Measurements from ENCODE around the gene ITGA8. TPM values are rescaled to one million over a fixed set of nuclear protein-coding genes. Genes with fewer than 3 reads are reported as not detected.

ITGA8 gene
- total RNA-seq, 2 donors from 2014 or later, result not detected

GRCh38 chr10:15744217-15744865 lies 24.6 kb upstream of the ITGA8 start:
- DNase-seq (peak; percentile 45 to 51), ATAC-seq (replicated peaks in 1 of 2) (peak in 1 of 2 donors; percentile 48)
- Mint-ChIP-seq H3K27me3 (ENCODE audit: low read depth) (peaks cover 5% of the 10 kb centered on the region), H3K9me3 (no peaks in the 10 kb centered on the region), H3K4me1 (ENCODE audit: low read depth) (no peaks in the 10 kb centered on the region), H3K36me3 (ENCODE audit: insufficient read depth in 2 of 2) (no peaks in the 10 kb centered on the region), H3K27ac (no peak overlapping the region), H3K4me3 (no peak overlapping the region)

DNA sequence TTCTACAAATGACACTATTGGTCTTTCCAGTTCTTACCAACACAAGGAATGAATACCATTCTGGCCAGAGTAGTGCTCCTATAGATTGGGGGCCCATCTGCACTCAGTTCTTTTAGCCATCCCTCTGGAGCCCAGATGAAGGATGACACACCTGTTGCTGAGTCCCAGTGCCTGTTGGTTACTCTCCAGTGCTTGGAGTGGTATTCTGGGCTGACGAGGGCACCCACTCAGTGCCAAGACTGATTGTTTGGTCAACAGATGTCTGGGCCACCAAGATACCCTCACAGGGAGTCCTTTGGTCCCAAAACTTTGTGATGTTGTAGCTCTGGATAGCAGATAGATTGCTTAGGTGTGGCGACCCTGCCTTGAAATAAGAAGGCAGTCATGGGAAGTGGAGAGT lies 23.7 kb upstream of the ITGA8 start:
- H3K27ac Mint-ChIP-seq, result no peak overlapping the region
- no peak overlapping the region for H3K4me3 Mint-ChIP-seq
- H3K27me3 Mint-ChIP-seq (ENCODE audit: low read depth), result peaks cover 5% of the 10 kb centered on the region
- H3K9me3 Mint-ChIP-seq, result no peaks in the 10 kb centered on the region
- no peaks in the 10 kb centered on the region for H3K36me3 Mint-ChIP-seq (ENCODE audit: insufficient read depth in 2 of 2)
- ATAC-seq (replicated peaks in 1 of 2) (no peak), DNase-seq (no peak)
- no peaks in the 10 kb centered on the region for H3K4me1 Mint-ChIP-seq (ENCODE audit: low read depth)

GRCh38 chr10:15742836-15743235 lies 23.1 kb upstream of the ITGA8 start:
- ATAC-seq (replicated peaks in 1 of 2) (no peak), DNase-seq (no peak)
- H3K36me3 Mint-ChIP-seq (ENCODE audit: insufficient read depth in 2 of 2), result no peaks in the 10 kb centered on the region
- no peaks in the 10 kb centered on the region for H3K4me1 Mint-ChIP-seq (ENCODE audit: low read depth)
- no peak overlapping the region for H3K4me3 Mint-ChIP-seq
- peaks cover 5% of the 10 kb centered on the region for H3K27me3 Mint-ChIP-seq (ENCODE audit: low read depth)
- no peak overlapping the region for H3K27ac Mint-ChIP-seq
- no peaks in the 10 kb centered on the region for H3K9me3 Mint-ChIP-seq

- Mint-ChIP-seq H3K27me3 (ENCODE audit: low read depth) (peaks cover 5% of the 10 kb centered on the region), H3K4me3 (no peak overlapping the region), H3K9me3 (no peaks in the 10 kb centered on the region), H3K36me3 (ENCODE audit: insufficient read depth in 2 of 2) (no peaks in the 10 kb centered on the region), H3K27ac (no peak overlapping the region), H3K4me1 (ENCODE audit: low read depth) (no peaks in the 10 kb centered on the region)
- DNase-seq (no peak), ATAC-seq (replicated peaks in 1 of 2) (no peak)
Observed at GRCh38 chr10:15742102-15742501, 22.4 kb upstream of the ITGA8 start.

DNA sequence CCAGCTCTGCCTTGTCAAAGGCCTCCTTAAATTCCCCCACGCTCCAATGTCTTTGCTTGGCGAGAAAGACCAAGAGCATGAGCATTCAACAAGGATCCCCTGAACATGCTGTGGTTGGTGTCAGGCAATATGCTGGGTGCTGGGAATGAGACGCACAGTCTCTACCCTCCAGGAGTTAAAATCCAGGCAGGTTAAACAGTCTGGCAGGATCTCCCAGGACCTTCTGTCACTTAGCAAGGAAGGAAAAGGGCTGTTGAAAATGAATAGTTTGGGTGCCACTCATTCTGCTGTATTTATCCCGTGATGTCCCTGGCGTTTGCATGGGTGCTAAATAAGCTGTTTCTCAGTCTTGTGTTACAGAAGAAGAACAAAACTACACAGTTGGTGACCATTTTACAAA lies 21.9 kb upstream of the ITGA8 start:
- DNase-seq, result no peak
- no peak for ATAC-seq (replicated peaks in 1 of 2)
- no peak overlapping the region for H3K27ac Mint-ChIP-seq
- no peak overlapping the region for H3K4me3 Mint-ChIP-seq
- H3K4me1 Mint-ChIP-seq (ENCODE audit: low read depth), result no peaks in the 10 kb centered on the region
- H3K27me3 Mint-ChIP-seq (ENCODE audit: low read depth), result peaks cover 5% of the 10 kb centered on the region
- H3K36me3 Mint-ChIP-seq (ENCODE audit: insufficient read depth in 2 of 2), result no peaks in the 10 kb centered on the region
- H3K9me3 Mint-ChIP-seq, result no peaks in the 10 kb centered on the region

- Mint-ChIP-seq H3K36me3 (ENCODE audit: insufficient read depth in 2 of 2) (no peaks in the 10 kb centered on the region), H3K4me1 (ENCODE audit: low read depth) (no peaks in the 10 kb centered on the region), H3K27ac (no peak overlapping the region), H3K4me3 (no peak overlapping the region), H3K27me3 (ENCODE audit: low read depth) (peaks cover 5% of the 10 kb centered on the region), H3K9me3 (no peaks in the 10 kb centered on the region)
- ATAC-seq (replicated peaks in 1 of 2) (no peak), DNase-seq (no peak)
Observed at GRCh38 chr10:15740261-15740660, 20.5 kb upstream of the ITGA8 start.

DNA sequence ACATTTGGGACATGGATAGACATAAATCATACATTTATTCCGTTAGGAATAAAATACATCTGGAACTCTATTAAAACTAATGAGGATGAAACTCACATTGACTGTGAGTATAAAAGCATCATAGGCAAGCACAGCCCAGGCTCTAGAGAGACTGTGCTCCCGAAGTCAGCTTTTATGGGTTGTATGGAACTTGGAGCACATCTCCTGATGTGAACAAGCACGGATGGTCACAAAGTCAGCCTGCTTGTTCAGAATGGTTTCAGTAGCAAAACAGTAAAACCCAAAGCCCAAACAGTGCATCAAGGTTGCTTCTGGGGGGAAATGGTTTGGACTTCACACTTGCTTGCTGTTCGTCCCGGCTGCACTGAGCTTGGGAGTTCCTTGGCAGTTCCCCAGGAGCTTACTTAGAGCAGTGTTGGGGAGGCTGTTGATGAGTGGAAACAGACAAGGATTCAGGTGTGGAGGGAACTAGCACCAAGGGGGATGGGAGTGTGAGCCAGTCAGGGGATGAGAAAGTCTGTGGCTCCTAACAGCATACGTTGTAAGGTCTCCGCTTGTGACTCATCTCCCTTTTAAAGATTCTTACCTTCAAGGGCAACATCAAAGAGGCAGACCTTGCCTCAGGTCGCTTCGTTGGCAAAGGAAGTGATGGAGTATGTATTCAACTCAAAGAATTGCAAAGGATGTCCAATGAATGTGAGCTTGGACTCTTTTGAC lies 19.7 kb upstream of the ITGA8 start:
- Mint-ChIP-seq H3K27ac (no peak overlapping the region), H3K4me3 (no peak overlapping the region), H3K4me1 (ENCODE audit: low read depth) (no peaks in the 10 kb centered on the region), H3K27me3 (ENCODE audit: low read depth) (peaks cover 5% of the 10 kb centered on the region), H3K9me3 (no peaks in the 10 kb centered on the region), H3K36me3 (ENCODE audit: insufficient read depth in 2 of 2) (no peaks in the 10 kb centered on the region)
- DNase-seq (no peak), ATAC-seq (replicated peaks in 1 of 2) (no peak)

DNA sequence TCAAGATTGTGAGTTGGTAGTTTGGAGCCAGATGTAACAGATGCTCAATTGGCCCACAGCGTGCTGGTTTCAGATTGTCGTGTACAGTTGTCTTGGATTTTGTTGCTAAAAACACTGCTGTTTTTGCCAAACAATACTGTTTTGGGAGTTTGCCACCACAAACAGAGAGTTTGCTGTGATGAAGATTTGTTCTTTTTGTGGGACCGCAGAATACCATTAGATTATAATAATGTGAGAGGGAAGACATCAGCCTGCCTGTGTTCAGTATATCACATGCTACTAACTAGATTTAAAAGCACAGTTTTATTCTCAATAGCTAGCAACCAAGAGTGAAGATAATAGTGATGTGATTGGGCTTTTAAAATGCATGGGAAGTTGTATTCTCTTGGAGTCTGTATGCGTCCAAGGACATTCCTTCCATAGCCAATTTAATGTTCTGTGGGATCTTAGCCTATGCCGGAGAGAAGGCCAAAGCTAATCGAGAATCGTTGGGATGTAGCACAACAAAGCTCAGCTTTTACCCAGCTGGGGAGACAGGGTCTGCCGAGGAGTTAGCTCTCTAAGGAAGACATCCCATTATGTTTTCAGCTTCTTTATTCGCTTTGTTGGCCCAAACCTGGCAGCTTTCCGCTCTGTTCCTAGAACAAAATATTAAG lies 18.7 kb upstream of the ITGA8 start:
- no peaks in the 10 kb centered on the region for H3K9me3 Mint-ChIP-seq
- H3K27ac Mint-ChIP-seq, result no peak overlapping the region
- DNase-seq (no peak), ATAC-seq (replicated peaks in 1 of 2) (no peak)
- H3K4me3 Mint-ChIP-seq, result no peak overlapping the region
- no peaks in the 10 kb centered on the region for H3K4me1 Mint-ChIP-seq (ENCODE audit: low read depth)
- H3K36me3 Mint-ChIP-seq (ENCODE audit: insufficient read depth in 2 of 2), result no peaks in the 10 kb centered on the region
- H3K27me3 Mint-ChIP-seq (ENCODE audit: low read depth), result peaks cover 5% of the 10 kb centered on the region

- Mint-ChIP-seq H3K36me3 (ENCODE audit: insufficient read depth in 2 of 2) (no peaks in the 10 kb centered on the region), H3K4me1 (ENCODE audit: low read depth) (no peaks in the 10 kb centered on the region), H3K27me3 (ENCODE audit: low read depth) (peaks cover 5% of the 10 kb centered on the region), H3K27ac (no peak overlapping the region), H3K9me3 (no peaks in the 10 kb centered on the region), H3K4me3 (no peak overlapping the region)
- DNase-seq, result no peak
- no peak for ATAC-seq (replicated peaks in 1 of 2)
Observed at GRCh38 chr10:15737656-15738055, 17.9 kb upstream of the ITGA8 start.

DNA sequence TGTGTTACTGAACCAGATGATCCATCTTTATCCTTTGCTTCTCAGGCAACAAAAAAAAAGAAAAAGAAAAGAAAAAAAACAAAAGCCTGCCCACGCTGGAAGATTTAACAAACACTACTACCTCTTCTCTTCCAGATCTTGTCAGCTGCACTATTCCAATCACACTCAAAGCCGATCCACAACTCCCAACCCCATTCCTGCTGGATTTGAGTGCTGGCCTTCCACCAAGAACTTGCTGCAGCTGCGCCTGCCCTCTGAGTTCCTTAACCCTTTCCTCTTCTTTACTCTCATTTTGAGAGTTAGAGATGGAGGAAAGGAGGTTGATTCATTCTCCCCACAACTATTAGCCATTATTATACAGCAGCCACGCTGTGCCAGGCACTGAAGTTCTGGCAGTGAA lies 16.0 kb upstream of the ITGA8 start:
- DNase-seq (no peak), ATAC-seq (replicated peaks in 1 of 2) (no peak)
- Mint-ChIP-seq H3K4me3 (no peak overlapping the region), H3K4me1 (ENCODE audit: low read depth) (no peaks in the 10 kb centered on the region), H3K9me3 (peaks cover 2 to 3% of the 10 kb centered on the region in 2 donors), H3K36me3 (ENCODE audit: insufficient read depth in 2 of 2) (no peaks in the 10 kb centered on the region), H3K27ac (no peak overlapping the region), H3K27me3 (ENCODE audit: low read depth) (no peaks in the 10 kb centered on the region)

DNA sequence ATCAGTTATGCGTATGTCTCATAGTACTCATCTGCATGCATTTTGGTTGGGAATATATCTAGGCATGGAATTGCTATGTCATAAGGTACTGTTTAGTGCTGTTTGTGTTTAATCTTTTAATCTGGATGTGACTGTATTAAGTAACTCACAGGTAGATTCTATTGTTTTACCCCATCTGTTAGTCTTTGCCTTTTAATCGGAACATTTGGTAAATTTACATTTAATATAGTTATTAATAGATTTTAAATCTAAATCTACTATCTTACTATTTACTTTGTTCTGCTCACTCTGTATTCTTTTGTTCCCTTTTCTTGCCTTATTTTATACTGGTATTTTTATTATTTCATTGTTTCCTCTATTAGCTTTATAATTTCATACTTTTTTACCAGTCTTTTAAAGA lies 10.6 kb upstream of the ITGA8 start:
- Mint-ChIP-seq H3K4me3 (no peak overlapping the region), H3K27me3 (ENCODE audit: low read depth) (no peaks in the 10 kb centered on the region), H3K4me1 (ENCODE audit: low read depth) (no peaks in the 10 kb centered on the region), H3K36me3 (ENCODE audit: insufficient read depth in 2 of 2) (no peaks in the 10 kb centered on the region), H3K9me3 (peaks cover 3 to 4% of the 10 kb centered on the region in 2 donors), H3K27ac (no peak overlapping the region)
- ATAC-seq (replicated peaks in 1 of 2), result no peak
- no peak for DNase-seq

- no peak overlapping the region for H3K4me3 Mint-ChIP-seq
- H3K36me3 Mint-ChIP-seq (ENCODE audit: insufficient read depth in 2 of 2), result no peaks in the 10 kb centered on the region
- no peaks in the 10 kb centered on the region for H3K4me1 Mint-ChIP-seq (ENCODE audit: low read depth)
- H3K27me3 Mint-ChIP-seq (ENCODE audit: low read depth), result no peaks in the 10 kb centered on the region
- no peak for ATAC-seq (replicated peaks in 1 of 2)
- DNase-seq, result no peak
- H3K9me3 Mint-ChIP-seq, result peaks cover 3 to 4% of the 10 kb centered on the region in 2 donors
- H3K27ac Mint-ChIP-seq, result no peak overlapping the region
Observed at GRCh38 chr10:15729890-15730289, 10.2 kb upstream of the ITGA8 start.

GRCh38 chr10:15726042-15726441 lies 6.3 kb upstream of the ITGA8 start:
- Mint-ChIP-seq H3K27me3 (ENCODE audit: low read depth) (peaks cover 30% of the 10 kb centered on the region), H3K4me1 (ENCODE audit: low read depth) (no peaks in the 10 kb centered on the region), H3K9me3 (peaks cover 2% of the 10 kb centered on the region in 2 donors), H3K4me3 (no peak overlapping the region), H3K36me3 (ENCODE audit: insufficient read depth in 2 of 2) (no peaks in the 10 kb centered on the region), H3K27ac (no peak overlapping the region)
- no peak for ATAC-seq (replicated peaks in 1 of 2)
- DNase-seq, result no peak
